Stimulated activated CD4-positive, alpha-beta T cell treated with anti-CD3 and anti-CD28 coated beads, Interleukin-15, amount 100 ng/mL, for 48 hours (primary cell): ENCODE measurements around the gene ARAP1.

Experiments
- DNase-seq, 2 donors: peaks; one replicate each; pipeline ENCODE4 v3.0.0-alpha.2; 2020; ENCODE audit warnings: low read depth in 2 of 2

The ARAP1 gene

GRCh38 chr11:72705442-72706365, 46.5 kb downstream of the ARAP1 start:
- no peak for DNase-seq

- DNase-seq, result no peak
Observed at GRCh38 chr11:72704783-72705265, 47.4 kb downstream of the ARAP1 start.

- DNase-seq, result no peak
Observed at GRCh38 chr11:72704028-72704782, 48.0 kb downstream of the ARAP1 start.

GRCh38 chr11:72703267-72704008, 48.8 kb downstream of the ARAP1 start:
- DNase-seq, result no peak

GRCh38 chr11:72702577-72703241, 49.5 kb downstream of the ARAP1 start:
- no peak for DNase-seq

- no peak for DNase-seq
Observed at GRCh38 chr11:72702096-72702495, 50.1 kb downstream of the ARAP1 start.

GRCh38 chr11:72701466-72701865, 50.7 kb downstream of the ARAP1 start:
- DNase-seq, result no peak

- DNase-seq, result no peak
Observed at GRCh38 chr11:72700146-72700545, 52.1 kb downstream of the ARAP1 start.

- no peak for DNase-seq
Observed at GRCh38 chr11:72697814-72698213, 54.4 kb downstream of the ARAP1 start.

- no peak for DNase-seq
Observed at GRCh38 chr11:72696866-72697700, 55.1 kb downstream of the ARAP1 start.

- DNase-seq, result no peak
Observed at GRCh38 chr11:72695354-72695753, 56.9 kb downstream of the ARAP1 start.

- no peak for DNase-seq
Observed at GRCh38 chr11:72693271-72693968, 58.8 kb downstream of the ARAP1 start.

GRCh38 chr11:72692498-72693237, 59.5 kb downstream of the ARAP1 start:
- no peak for DNase-seq

- DNase-seq, result no peak
Observed at GRCh38 chr11:72690166-72690565, 62.0 kb downstream of the ARAP1 start.

- DNase-seq, result no peak
Observed at GRCh38 chr11:72688929-72689328, 63.3 kb downstream of the ARAP1 start.

GRCh38 chr11:72688486-72688885, 63.7 kb downstream of the ARAP1 start:
- DNase-seq, result no peak

GRCh38 chr11:72687326-72687725, 64.9 kb downstream of the ARAP1 start:
- no peak for DNase-seq

GRCh38 chr11:72686639-72687220, 65.5 kb downstream of the ARAP1 start:
- no peak for DNase-seq
